ENCODE measurements around the gene CABYR.

GRCh38 chr18:24190590-24190989 is 51.7 kb downstream of the CABYR start:
- TF ChIP-seq CTCF (IDR thresholded peaks at IDR 0.05) (no peak), POLR2AphosphoS5 (IDR thresholded peaks at IDR 0.05) (no peak)

All from stomach (tissue), 4 donors.